HG03558 (cell line): ENCODE data around the gene ANGEL2.
A peak's percentile ranks its signal among the peaks of the same experiment; 100 is the strongest.
"Not testable (repeated sequence)": the region's sequence is repeated elsewhere in the genome, so short reads cannot be mapped to it uniquely, and the experiment has no call there.

Experiments
- ATAC-seq: cut with Tn5 transposase; IDR thresholded peaks from one replicate; pipeline ENCODE4 v1.9.1; 2021; ENCODE audit warnings: moderate number of reproducible peaks; ENCODE audit not compliant: unreplicated experiment; ENCODE audit errors: extremely low read depth

ANGEL2 gene, protein sequence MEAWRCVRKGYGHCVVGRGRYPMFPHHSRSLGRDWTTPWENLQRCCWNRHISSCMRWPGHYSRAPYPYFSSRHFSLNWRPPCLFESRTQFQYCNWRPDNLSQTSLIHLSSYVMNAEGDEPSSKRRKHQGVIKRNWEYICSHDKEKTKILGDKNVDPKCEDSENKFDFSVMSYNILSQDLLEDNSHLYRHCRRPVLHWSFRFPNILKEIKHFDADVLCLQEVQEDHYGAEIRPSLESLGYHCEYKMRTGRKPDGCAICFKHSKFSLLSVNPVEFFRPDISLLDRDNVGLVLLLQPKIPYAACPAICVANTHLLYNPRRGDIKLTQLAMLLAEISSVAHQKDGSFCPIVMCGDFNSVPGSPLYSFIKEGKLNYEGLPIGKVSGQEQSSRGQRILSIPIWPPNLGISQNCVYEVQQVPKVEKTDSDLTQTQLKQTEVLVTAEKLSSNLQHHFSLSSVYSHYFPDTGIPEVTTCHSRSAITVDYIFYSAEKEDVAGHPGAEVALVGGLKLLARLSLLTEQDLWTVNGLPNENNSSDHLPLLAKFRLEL

DNA sequence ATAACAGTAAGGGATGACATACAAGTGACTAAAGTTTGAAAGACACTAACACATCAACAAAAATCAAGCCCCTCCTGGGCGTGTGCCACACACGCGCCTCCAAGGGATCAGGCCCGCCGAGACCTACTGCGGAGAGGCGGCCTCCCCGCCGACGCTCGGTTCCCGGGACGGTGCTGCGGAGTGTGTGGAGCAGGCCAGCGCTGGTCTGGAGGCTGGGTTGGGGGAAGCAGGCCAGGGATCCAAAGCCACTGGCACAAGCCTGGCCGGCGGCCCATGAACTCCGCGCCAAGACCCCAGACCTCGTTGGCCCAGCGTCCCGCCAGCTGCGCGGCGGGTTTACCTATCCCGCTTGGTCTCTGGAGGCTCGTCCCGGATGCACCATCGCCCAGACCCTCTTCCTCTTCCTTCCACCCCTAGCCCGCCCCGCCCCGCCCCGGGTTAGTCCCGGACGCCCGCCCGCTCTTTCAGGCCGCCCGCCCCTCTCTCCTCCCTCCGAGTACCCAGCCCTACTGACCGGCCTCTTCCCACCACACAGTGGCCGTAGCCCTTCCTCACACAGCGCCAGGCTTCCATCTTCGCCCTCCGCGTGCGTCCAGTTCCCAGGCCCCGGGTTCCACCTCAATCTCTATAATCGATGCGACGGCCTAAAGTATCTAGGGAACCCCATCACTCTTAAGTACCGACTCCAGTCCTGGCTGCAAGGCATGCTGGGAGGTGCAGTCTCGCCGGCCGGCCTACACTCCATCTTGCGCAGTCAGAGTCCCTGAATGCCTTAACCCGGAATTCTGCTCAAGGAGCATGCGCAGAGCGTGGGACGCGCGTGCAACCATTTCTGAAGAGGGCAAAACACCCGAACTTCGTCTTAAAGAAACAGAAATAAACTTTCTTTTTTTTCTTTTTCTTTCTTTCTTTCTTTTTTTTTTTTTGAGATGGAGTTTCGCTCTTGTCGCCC, at the start of gene ANGEL2:
TSS of gene ANGEL2 (minus strand) at position 769 of the 952 bp plus-strand sequence. CDS start at position 573, 196 bp downstream.
- peak; percentile 89 for ATAC-seq

DNA sequence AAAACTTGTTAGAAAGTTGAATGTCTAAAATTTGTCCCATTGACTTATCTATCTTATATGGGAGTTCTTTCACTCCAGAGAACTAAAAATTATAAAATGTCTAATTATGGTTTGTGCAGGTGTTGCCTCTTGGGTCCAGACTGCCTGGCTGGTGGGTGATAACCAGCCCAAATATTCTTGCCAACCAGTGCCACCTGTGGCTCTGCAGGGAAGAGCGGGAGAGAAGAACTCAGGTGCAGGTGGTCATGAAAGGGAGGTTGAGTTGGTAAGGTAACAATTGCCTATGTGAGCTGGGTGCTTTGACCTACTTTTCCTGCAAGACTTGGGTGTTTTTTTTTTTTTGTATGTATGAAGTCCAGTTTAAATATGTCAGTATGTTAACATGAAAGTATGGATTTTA, 45.6 kb upstream of the ANGEL2 start:
- no peak for ATAC-seq

GRCh38 chr1:213060836-213061235, 45.2 kb upstream of the ANGEL2 start:
- no peak for ATAC-seq

DNA sequence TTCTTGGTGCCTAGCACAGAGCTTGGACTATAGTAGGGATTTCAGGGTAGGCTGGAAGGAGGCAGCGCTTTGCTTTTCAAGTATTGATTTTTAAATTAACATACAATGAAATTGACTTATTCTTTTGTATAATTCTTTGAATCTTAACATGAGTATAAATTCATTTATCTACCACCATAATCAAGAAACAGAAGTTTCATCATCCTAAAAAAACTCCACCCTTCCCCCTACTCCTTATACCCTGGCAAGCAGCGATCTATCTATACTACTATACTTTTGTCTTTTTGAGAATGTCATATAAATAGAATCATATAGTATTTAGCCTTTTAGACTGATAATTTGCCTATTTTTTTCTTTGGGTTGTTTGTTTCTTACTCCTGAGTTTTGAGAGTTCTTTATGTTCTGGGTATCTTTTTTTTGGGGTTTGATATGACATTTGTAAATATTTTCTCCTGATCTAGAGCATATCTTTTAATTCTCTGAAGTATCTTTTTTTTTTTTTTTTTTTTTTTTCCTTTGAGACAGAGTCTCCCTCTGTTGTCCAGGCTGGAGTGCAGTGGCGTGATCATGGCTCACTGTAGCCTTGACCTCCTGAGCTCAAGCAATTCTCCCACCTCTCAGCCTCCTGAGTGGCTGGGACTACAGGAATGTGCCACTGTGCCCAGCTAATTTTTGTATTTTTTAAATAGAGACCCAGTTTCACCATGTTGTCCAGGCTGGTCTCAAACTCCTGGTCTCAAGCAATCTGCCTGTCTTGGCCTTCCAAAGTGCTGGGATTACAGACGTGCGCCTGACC, 41.8 kb upstream of the ANGEL2 start:
- no peak for ATAC-seq

DNA sequence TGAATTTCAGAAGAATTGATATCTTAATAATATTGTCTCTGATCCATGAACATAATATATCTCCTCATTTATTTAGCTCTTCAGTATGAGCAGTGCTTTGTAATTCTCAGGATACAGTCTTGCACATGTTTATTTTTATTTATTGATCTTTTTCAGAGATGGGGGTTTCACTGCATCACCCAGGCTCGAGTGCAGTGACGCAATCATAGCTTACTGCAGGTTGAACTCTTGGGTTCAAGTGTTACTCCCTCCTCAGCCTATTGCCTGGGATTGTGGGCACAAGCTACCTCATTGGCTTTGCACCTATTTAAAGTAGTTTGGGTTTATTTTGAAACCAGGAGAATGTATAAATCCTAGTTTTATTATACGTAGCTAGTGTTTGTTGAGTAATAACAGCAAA, 40.1 kb upstream of the ANGEL2 start:
- no peak for ATAC-seq

DNA sequence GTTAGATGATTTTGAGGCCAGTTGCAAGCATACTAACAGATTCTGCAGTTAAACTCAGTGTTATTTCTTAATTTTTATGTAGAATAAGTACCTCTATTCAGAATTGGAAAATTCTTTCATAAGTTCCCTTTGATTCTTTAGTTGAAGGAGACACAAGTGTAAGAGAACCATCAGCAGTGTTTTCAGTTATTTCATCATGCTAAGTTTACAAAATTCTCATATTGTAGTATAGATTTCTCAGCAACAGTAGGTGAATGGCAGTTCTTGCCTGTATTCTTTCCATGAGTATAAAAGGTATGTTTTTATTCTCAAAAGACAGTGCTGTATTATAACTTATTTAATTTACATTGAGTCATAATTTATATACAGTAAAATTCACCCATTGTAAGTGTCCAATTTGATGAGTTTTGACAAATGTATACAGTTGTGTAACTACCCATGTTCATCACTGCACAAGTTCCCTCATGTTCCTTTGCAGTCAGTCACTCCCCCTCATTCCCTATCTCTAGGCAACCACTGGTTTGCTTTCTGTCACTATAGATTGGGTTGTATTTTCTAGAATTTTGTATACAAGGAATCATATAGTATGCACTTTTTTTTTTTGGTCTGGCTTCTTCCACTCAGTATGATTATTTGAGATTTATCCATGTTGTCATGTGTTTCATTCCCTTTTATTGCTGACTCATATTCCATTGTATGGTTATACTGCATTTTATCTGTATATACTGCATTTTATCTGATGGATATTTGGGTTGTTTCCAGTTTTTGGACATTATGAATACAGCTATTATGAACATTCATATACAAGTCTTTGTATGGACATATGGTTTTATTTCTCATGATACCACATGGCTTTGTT, 39.3 kb upstream of the ANGEL2 start:
- no peak for ATAC-seq

DNA sequence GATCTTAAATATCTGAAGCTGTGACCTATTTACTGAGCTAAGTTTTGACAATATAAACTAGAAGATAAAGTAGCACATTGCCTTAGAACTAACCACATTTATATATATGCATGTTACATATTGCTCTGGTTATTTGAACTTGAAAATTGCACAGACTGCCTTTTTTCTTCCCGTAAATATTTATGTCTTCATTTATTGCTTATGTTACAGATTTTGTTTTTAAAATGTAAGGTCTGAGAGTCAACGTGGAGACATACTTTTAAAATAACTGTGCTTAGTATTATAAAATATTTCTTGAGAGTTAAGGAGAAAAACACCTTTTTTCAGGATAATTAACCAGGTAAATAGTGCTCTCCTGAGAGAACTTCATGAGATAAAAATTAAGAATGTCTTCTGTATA, 38.5 kb upstream of the ANGEL2 start:
- ATAC-seq = no peak

GRCh38 chr1:213053455-213053854, 37.8 kb upstream of the ANGEL2 start:
- no peak for ATAC-seq

- ATAC-seq = no peak
These were observed 36.2 kb upstream of the ANGEL2 start for GRCh38 chr1:213051881-213052202.

DNA sequence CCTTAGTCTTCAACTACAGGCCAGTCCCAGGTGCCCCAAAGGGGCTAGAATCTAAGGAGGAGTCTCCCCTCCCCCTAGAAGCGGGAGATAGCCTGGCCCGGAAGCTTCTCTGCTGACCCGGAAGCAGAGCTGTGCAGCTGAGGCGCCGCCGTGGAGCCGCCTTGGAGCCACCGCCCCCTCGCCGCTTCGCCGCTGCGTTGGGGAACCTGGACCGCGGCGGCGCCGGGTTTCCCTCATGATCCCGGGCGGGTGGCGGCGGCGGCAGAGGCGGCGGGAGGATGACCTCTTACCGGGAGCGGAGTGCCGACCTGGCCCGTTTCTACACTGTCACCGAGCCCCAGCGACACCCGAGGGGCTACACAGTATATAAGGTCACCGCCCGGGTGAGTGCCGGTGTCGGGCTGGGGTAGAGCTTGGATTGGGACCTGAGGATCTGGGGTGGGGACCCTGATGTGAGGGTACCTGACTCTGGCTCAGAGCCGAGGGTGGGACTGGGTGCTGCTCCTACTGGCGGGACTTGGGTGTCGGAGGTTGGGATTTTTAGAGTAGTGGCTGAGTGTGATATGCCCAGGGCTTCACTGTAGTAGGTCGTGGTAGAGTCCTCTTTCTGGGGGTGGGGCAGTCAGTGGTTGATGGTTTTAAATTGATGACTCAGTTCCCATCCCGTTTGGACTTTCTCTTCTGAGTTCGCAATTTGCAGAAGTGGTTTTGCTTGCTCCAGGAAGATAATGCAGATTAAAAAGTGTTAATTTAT, 35.6 kb upstream of the ANGEL2 start, which contains the start of gene RPS6KC1:
TSS of gene RPS6KC1 (plus strand) at position 115 of the 754 bp plus-strand sequence. CDS start at position 279, 164 bp downstream.
- ATAC-seq = peak; percentile 93

- peak; percentile 5 for ATAC-seq
These were observed 35.1 kb upstream of the ANGEL2 start for GRCh38 chr1:213050745-213051126.

GRCh38 chr1:213049232-213049631, 33.6 kb upstream of the ANGEL2 start:
- no peak for ATAC-seq

DNA sequence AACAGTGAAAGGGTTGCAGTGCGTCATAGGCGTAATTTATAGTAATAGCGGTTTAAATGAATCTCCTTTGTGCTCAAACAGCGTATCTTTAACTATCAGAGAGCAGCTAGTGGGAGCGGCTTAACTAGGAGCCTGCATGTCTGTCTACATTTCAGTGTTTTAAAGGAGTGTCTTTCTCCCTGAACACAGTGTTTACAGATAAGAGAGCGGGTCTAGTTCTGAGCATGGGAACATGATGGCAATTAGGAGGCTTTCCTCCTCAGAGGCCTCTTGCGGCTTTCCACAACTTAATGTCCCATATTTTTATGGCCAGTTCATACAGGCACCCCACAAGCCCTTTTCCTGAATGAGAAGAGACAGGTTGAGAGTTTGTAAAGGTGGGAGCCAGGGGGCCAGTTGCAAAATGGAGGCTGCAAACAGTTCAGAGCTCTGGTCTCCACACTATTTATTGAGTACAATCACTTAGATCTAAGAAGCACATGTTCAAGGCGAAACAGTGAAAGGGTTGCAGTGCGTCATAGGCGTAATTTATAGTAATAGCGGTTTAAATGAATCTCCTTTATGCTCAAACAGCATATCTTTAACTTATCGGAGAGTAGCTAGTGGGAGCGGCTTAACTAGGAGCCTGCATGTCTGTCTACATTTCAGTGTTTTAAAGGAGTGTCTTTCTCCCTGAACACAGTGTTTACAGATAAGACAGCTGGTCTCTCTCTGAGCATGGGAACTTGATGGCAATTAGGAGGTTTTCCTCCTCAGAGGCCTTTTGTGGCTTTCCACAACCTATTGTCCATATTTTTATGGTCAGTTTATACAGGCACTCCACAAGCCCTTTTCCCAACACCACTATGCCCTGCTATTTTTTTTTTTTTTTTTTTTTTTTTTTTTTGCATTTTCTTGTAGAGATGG, 29.9 kb upstream of the ANGEL2 start:
- not testable (repeated sequence) for ATAC-seq

- ATAC-seq = no peak
These were observed 25.8 kb upstream of the ANGEL2 start for GRCh38 chr1:213041443-213041842.

DNA sequence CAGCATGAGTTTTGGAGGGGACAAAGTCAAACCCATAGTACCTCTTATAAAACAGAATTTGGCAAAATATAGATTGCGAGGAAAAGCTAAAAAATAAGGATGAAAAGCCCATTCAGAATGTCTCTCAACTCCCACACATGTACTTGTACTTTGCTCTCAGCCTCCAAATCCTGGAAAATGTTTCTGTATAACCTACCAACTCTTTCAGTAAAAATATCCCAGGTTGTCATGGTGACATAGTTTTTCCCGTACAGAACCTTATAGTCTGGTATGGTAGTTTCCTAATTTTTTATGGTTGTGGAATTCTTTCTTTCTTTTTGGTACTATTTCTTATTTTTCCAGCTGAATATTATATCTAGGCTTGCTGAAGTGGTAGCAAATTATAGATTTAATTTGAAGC, 19.9 kb upstream of the ANGEL2 start:
- ATAC-seq = no peak

DNA sequence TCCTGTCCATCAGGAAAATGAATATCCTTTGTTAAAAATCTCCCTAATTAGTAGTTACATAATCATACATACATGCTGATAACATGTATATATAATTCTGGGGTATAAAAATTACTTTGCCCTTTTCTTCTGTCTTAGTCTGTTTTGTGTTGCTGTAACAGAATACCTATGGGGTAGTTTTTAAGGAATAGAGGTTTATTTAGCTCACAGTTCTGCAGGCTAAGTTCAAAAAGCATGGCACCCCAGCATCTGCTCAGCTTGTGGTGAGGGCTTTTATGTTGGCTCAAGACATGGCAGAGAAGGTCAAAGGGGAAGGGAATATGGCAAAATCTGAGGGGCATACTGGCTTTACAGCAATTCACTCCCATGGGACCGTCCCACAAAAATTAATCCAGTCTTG, 19.0 kb upstream of the ANGEL2 start:
- ATAC-seq = no peak

DNA sequence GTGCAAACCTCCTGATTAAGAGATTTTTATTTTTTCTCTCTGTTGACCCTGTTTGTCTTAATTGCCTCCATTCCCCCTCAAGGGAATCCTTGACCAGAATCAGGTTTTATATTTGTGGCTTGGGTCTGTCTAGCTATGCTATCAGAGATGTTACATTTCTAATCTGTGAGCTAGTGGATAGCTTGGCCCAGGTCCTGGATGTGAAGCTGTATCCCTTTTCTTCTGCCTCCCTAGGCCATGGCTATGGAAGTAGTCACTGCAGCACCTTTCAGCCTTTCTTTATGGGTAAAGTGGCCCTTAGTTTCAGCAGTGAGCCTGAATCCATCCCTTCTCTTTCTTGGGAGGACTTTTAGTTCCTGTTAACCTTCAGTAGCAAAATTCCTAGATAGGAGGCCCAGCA, 17.0 kb upstream of the ANGEL2 start:
- ATAC-seq = no peak
